Esophagus squamous epithelium (tissue), 4 donors: Measurements from ENCODE around the gene ZNF609.

ENCODE experiments used
- CTCF ChIP-seq, 6 experiments: fragments of 450-650 bp in 4 of 6; fragments of 200-600 bp in 2 of 6; sonication (generic) in 2 of 6; IDR thresholded peaks; one replicate each; pipeline ENCODE4 v1.5.1; 2016 to 2019; ENCODE audit warnings: antibody characterized with exemption in 6 of 6, mild to moderate bottlenecking in 4 of 6, moderate library complexity in 4 of 6
- POLR2A ChIP-seq, 4 donors: fragments of 450-650 bp; IDR thresholded peaks; one replicate each; pipeline ENCODE4 v1.6.1; 2017; ENCODE audit warnings: antibody characterized with exemption in 4 of 4, mild to moderate bottlenecking in 4 of 4, moderate library complexity in 3 of 4

GRCh38 chr15:64544450-64544849 lies 84.1 kb downstream of the ZNF609 start:
- TF ChIP-seq CTCF (IDR thresholded peaks at IDR 0.05) (no peak), POLR2A (IDR thresholded peaks at IDR 0.05) (no peak)
